ENCODE data around the gene MLLT3.

GRCh38 chr9:20608582-20608981 lies 13.7 kb downstream of the MLLT3 start:
- TF ChIP-seq, protein P1, sequence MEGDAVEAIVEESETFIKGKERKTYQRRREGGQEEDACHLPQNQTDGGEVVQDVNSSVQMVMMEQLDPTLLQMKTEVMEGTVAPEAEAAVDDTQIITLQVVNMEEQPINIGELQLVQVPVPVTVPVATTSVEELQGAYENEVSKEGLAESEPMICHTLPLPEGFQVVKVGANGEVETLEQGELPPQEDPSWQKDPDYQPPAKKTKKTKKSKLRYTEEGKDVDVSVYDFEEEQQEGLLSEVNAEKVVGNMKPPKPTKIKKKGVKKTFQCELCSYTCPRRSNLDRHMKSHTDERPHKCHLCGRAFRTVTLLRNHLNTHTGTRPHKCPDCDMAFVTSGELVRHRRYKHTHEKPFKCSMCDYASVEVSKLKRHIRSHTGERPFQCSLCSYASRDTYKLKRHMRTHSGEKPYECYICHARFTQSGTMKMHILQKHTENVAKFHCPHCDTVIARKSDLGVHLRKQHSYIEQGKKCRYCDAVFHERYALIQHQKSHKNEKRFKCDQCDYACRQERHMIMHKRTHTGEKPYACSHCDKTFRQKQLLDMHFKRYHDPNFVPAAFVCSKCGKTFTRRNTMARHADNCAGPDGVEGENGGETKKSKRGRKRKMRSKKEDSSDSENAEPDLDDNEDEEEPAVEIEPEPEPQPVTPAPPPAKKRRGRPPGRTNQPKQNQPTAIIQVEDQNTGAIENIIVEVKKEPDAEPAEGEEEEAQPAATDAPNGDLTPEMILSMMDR (IDR thresholded peaks at IDR 0.05), result no peak
- TF ChIP-seq POLR2A (IDR thresholded peaks at IDR 0.05), result no peak

Measured in uterus (tissue), 2 donors.